HepG2 (cell line): Measurements from ENCODE around the gene EIF6. TPM values are rescaled to one million over a fixed set of nuclear protein-coding genes. Genes with fewer than 3 reads are reported as not detected.
A peak's percentile ranks its signal among the peaks of the same experiment; 100 is the strongest.

Experiments used
- BHLHE40 ChIP-seq: IDR thresholded peaks from 2 replicates; pipeline ENCODE4 v1.6.1; 2011; ENCODE audit warnings: low read length, improper control_type of control experiment
- DPF2 ChIP-seq: sonication (generic); formaldehyde crosslinking; IDR thresholded peaks from 2 replicates; pipeline ENCODE4 v1.4.0; 2020; ENCODE audit warnings: mild to moderate bottlenecking, low read depth, missing genetic modification reagents, borderline replicate concordance
- ETV5 ChIP-seq: IDR thresholded peaks from 2 replicates; pipeline ENCODE4 v1.6.1; 2018; ENCODE audit warnings: missing biosample characterization, missing genetic modification reagents, inconsistent platforms, borderline replicate concordance
- FOSL2 ChIP-seq: sonication (generic); formaldehyde crosslinking; IDR thresholded peaks from 2 replicates; pipeline ENCODE4 v1.4.0; 2020; ENCODE audit warnings: missing genetic modification reagents
- FOXA1 ChIP-seq, 2 experiments: fragments of 450-650 bp in 1 of 2; sonication (generic) in 1 of 2; formaldehyde crosslinking in 1 of 2; IDR thresholded peaks; 2 replicates each; pipeline versions ENCODE4 v1.4.0 to v1.6.1; 2016 to 2020; ENCODE audit warnings: missing genetic modification reagents in 1 of 2
- HDAC2 ChIP-seq: sonication (generic); formaldehyde crosslinking; IDR thresholded peaks from 2 replicates; pipeline ENCODE4 v1.4.0; 2020; ENCODE audit warnings: missing genetic modification reagents
- KMT2B ChIP-seq: IDR thresholded peaks from 2 replicates; pipeline ENCODE4 v1.6.1; 2016; ENCODE audit warnings: missing genetic modification reagents, missing compliant biosample characterization
- MIER3 ChIP-seq: IDR thresholded peaks from 2 replicates; pipeline ENCODE4 v1.6.1; 2016; ENCODE audit warnings: missing compliant biosample characterization, borderline replicate concordance
- POGZ ChIP-seq: sonication (generic); formaldehyde crosslinking; IDR thresholded peaks from 2 replicates; pipeline ENCODE4 v1.4.0; 2020; ENCODE audit warnings: mild to moderate bottlenecking, missing genetic modification reagents
- SOX13 ChIP-seq, 3 experiments: fragments of 450-650 bp in 1 of 3; sonication (generic) in 1 of 3; formaldehyde crosslinking in 1 of 3; IDR thresholded peaks in 2 of 3; conservative IDR thresholded peaks in 1 of 3; 2 replicates each; pipeline versions ENCODE4 v1.5.0 to v1.6.1; 2016 to 2020; ENCODE audit warnings: antibody characterized with exemption in 1 of 3, mild to moderate bottlenecking in 1 of 3, missing compliant biosample characterization in 1 of 3, missing genetic modification reagents in 1 of 3, moderate library complexity in 1 of 3
- THAP11 ChIP-seq: IDR thresholded peaks from 2 replicates; pipeline ENCODE4 v1.6.1; 2016; ENCODE audit warnings: missing biosample characterization, missing genetic modification reagents
- ZBTB37 ChIP-seq: sonication (generic); formaldehyde crosslinking; IDR thresholded peaks from 2 replicates; pipeline ENCODE4 v1.4.0; 2020; ENCODE audit warnings: mild to moderate bottlenecking, missing genetic modification reagents
- ZBTB40 ChIP-seq, 2 experiments: fragments of 450-650 bp in 1 of 2; sonication (generic) in 1 of 2; formaldehyde crosslinking in 1 of 2; IDR thresholded peaks; 2 replicates each; pipeline versions ENCODE4 v1.6.1 to v1.8.0; 2016 to 2022; ENCODE audit warnings: antibody characterized with exemption in 1 of 2, mild to moderate bottlenecking in 1 of 2, missing genetic modification reagents in 1 of 2
- ZNF335 ChIP-seq: sonication (generic); formaldehyde crosslinking; IDR thresholded peaks from 2 replicates; pipeline ENCODE4 v1.4.0; 2020; ENCODE audit warnings: missing genetic modification reagents
- ZNF562 ChIP-seq: sonication (generic); formaldehyde crosslinking; IDR thresholded peaks from 2 replicates; pipeline ENCODE4 v1.8.0; 2022; ENCODE audit warnings: missing genetic modification reagents, borderline replicate concordance
- ZNF589 ChIP-seq: sonication (generic); formaldehyde crosslinking; conservative IDR thresholded peaks from 2 replicates; pipeline ENCODE4 v1.8.0; 2022; ENCODE audit warnings: mild to moderate bottlenecking, moderate library complexity, missing genetic modification reagents
- ZNF644 ChIP-seq: IDR thresholded peaks from 2 replicates; pipeline ENCODE4 v1.6.1; 2016; ENCODE audit warnings: low read depth
- ZSCAN9 ChIP-seq: IDR thresholded peaks from 2 replicates; pipeline ENCODE4 v1.6.1; 2016; ENCODE audit warnings: borderline replicate concordance
- polyA plus RNA-seq, 8 experiments: library from polyadenylated mRNA; depleted of rRNA in 3 of 8; stranded (reverse) in 7 of 8; unstranded in 1 of 8; fragments of >200 nt; fragmentation: Illumina TruSeq in 4 of 8; extraction: Trizol in 4 of 8; gene quantifications; 2 replicates each; pipeline versions ENCODE4 v1.2.1 to v1.2.3, GENCODE V29; 2011 to 2016; ENCODE audit warnings: low read depth in 4 of 8, missing spikeins in 1 of 8, mixed read lengths in 1 of 8; ENCODE audit not compliant: insufficient read depth in 1 of 8
- total RNA-seq, 5 experiments: library from RNA; depleted of rRNA; stranded (reverse); fragments of >200 nt; fragmentation: Illumina TruSeq; extraction: Trizol; gene quantifications; 2 replicates each; pipeline ENCODE4 v1.2.3, GENCODE V29; 2016; ENCODE audit warnings: low read depth in 1 of 5

Gene EIF6
- total and polyA plus RNA-seq, 2 of the 13 experiments (the other 11 are each of a cell fraction or from before 2014, with no cell fraction given): 462 to 466 TPM

GRCh38 chr20:35320396-35321126 is 36.0 kb upstream of the EIF6 start (continued):
- TF ChIP-seq THAP11 (CRISPR knock-in tag): 0 out of 2 replicates have a peak, but pooled peaks have one; percentile 43
- TF ChIP-seq ZBTB40 (IDR thresholded peaks at IDR 0.05): no peak
- no peak for TF ChIP-seq ZBTB40 (CRISPR knock-in tag; IDR thresholded peaks at IDR 0.05)
- peak; percentile 71; the same call in 1 of the 2 replicates for TF ChIP-seq ETV5
- 0 out of 2 replicates have a peak, but pooled peaks have one; percentile 38 for TF ChIP-seq POGZ (CRISPR knock-in tag)
- no peak for TF ChIP-seq ZNF562 (CRISPR knock-in tag)
- 0 out of 2 replicates have a peak, but pooled peaks have one; percentile 45 for TF ChIP-seq ZSCAN9 (CRISPR knock-in tag)
- peak; percentile 70; the same call in 1 of the 2 replicates for TF ChIP-seq MIER3 (CRISPR knock-in tag)
- peak; percentile 88; the same call in 1 of the 2 replicates for TF ChIP-seq ZNF335 (CRISPR knock-in tag)
- TF ChIP-seq ZNF589 (CRISPR knock-in tag): peak; percentile 17; the same call in 1 of the 2 replicates
- TF ChIP-seq FOSL2 (CRISPR knock-in tag): peak; percentile 73
- TF ChIP-seq ZBTB37 (CRISPR knock-in tag): 0 out of 2 replicates have a peak, but pooled peaks have one; percentile 18
- no peak for TF ChIP-seq DPF2 (CRISPR knock-in tag)
- TF ChIP-seq BHLHE40: peak; percentile 24; the same call in 1 of the 2 replicates
- TF ChIP-seq HDAC2 (CRISPR knock-in tag): 0 out of 2 replicates have a peak, but pooled peaks have one; percentile 6
- TF ChIP-seq FOXA1 (IDR thresholded peaks at IDR 0.05): no peak
- TF ChIP-seq FOXA1 (CRISPR knock-in tag; IDR thresholded peaks at IDR 0.05): peak; percentile 74
- TF ChIP-seq SOX13 (IDR thresholded peaks at IDR 0.05): no peak
- peak in 1 of 2 experiments; percentile 45; a peak in 1 of 4 replicates for TF ChIP-seq SOX13 (CRISPR knock-in tag; conservative IDR thresholded peaks at IDR 0.05 in 1 of 2, IDR thresholded peaks at IDR 0.05 in 1 of 2)
- no peak for TF ChIP-seq KMT2B (CRISPR knock-in tag)
- TF ChIP-seq ZNF644 (CRISPR knock-in tag): peak; percentile 79
